SK-N-SH (cell line): ENCODE data around the gene NEK10. TPM values are rescaled to one million over a fixed set of nuclear protein-coding genes. Genes with fewer than 3 reads are reported as not detected.

ENCODE experiments used
- CTCF ChIA-PET: fragments of 300-600, 350-600 bp; formaldehyde crosslinking; extraction: SDS; loops from one replicate; lab custom pipeline; 2021; lab: Yijun Ruan, JAX
- POLR2A ChIA-PET: fragments of 350-600 bp; sonication (Branson Sonifier 250); formaldehyde crosslinking; extraction: SDS; loops from one replicate; lab custom pipeline; 2020; ENCODE audit warnings: antibody characterized with exemption, inconsistent platforms; lab: Yijun Ruan, JAX
- DNase-seq: peaks from one replicate; pipeline ENCODE4 v3.0.0; 2012
- H2AFZ ChIP-seq: fragments of 200-600 bp; sonication (generic); 2 replicates; pipeline ENCODE4 v1.8.1; 2016; ENCODE audit warnings: antibody characterized with exemption, mild to moderate bottlenecking, low read depth
- H3F3A ChIP-seq: fragments of 200-600 bp; sonication (generic); replicated peaks from 2 replicates; pipeline ENCODE3; 2016; ENCODE audit warnings: antibody characterized with exemption, mild to moderate bottlenecking; ENCODE audit not compliant: insufficient read depth
- H3K27ac ChIP-seq, 2 experiments: fragments of 200-500 bp in 1 of 2; fragments of 200-600 bp in 1 of 2; sonication (Bioruptor generic) in 1 of 2; sonication (generic), shearing (Covaris generic) in 1 of 2; 2 replicates each; pipeline versions ENCODE4 v1.5.1 to v1.6.1; 2014 to 2016; ENCODE audit warnings: low read depth in 2 of 2, inconsistent platforms in 1 of 2, low read length in 1 of 2, mild to moderate bottlenecking in 1 of 2, mixed read lengths in 1 of 2
- H3K27me3 ChIP-seq: fragments of 200-600 bp; sonication (generic), shearing (Covaris generic); 2 replicates; pipeline ENCODE4 v1.6.1; 2016; ENCODE audit warnings: mixed run types; ENCODE audit not compliant: insufficient read depth
- H3K36me3 ChIP-seq, 2 experiments: fragments of 200-500 bp in 1 of 2; fragments of 200-600 bp in 1 of 2; sonication (Bioruptor generic) in 1 of 2; sonication (generic) in 1 of 2; replicated peaks in 1 of 2; 2 replicates each; pipeline versions ENCODE3 to v1.5.1; 2014 to 2016; ENCODE audit warnings: low read length in 1 of 2, mild to moderate bottlenecking in 1 of 2; ENCODE audit not compliant: insufficient read depth in 2 of 2, control insufficient read depth in 1 of 2
- H3K4me1 ChIP-seq, 2 experiments: fragments of 200-500 bp in 1 of 2; fragments of 200-600 bp in 1 of 2; sonication (Bioruptor generic) in 1 of 2; sonication (generic), shearing (Covaris generic) in 1 of 2; 2 replicates each; pipeline versions ENCODE4 v1.5.1 to v1.6.1; 2014 to 2016; ENCODE audit warnings: low read depth in 1 of 2, low read length in 1 of 2, mixed run types in 1 of 2; ENCODE audit not compliant: insufficient read depth in 2 of 2, control insufficient read depth in 1 of 2
- H3K4me2 ChIP-seq: fragments of 200-600 bp; sonication (generic), shearing (Covaris generic); 2 replicates; pipeline ENCODE4 v1.6.1; 2017; ENCODE audit warnings: mixed run types
- H3K4me3 ChIP-seq, 2 experiments: fragments of 200-500 bp in 1 of 2; fragments of 200-600 bp in 1 of 2; sonication (Bioruptor generic) in 1 of 2; sonication (generic), shearing (Covaris generic) in 1 of 2; 2 replicates each; pipeline versions ENCODE4 v1.5.1 to v1.8.1; 2014 to 2016; ENCODE audit warnings: low read depth in 2 of 2, inconsistent platforms in 1 of 2, low read length in 1 of 2, mild to moderate bottlenecking in 1 of 2, mixed read lengths in 1 of 2, moderate library complexity in 1 of 2
- H3K79me2 ChIP-seq: fragments of 200-600 bp; sonication (generic); 2 replicates; pipeline ENCODE4 v1.8.1; 2017; ENCODE audit warnings: mild to moderate bottlenecking; ENCODE audit not compliant: insufficient read depth
- H3K9ac ChIP-seq: fragments of 200-600 bp; sonication (generic); 2 replicates; pipeline ENCODE4 v1.6.1; 2017; ENCODE audit warnings: mixed run types
- H3K9me2 ChIP-seq: fragments of 200-600 bp; sonication (generic); 2 replicates; pipeline ENCODE4 v1.6.1; 2017; ENCODE audit warnings: mixed run types
- H3K9me3 ChIP-seq: fragments of 200-600 bp; sonication (generic); 2 replicates; pipeline ENCODE4 v1.6.1; 2017; ENCODE audit warnings: mixed run types, mild to moderate bottlenecking, moderate library complexity
- H4K20me1 ChIP-seq: fragments of 200-600 bp; sonication (generic); 2 replicates; pipeline ENCODE4 v1.6.1; 2017; ENCODE audit warnings: mild to moderate bottlenecking, mixed run types; ENCODE audit not compliant: insufficient read depth
- CHD2 ChIP-seq: fragments of 150-350 bp; IDR thresholded peaks from 2 replicates; pipeline ENCODE4 v1.6.1; 2018; ENCODE audit warnings: low read length; ENCODE audit not compliant: partially characterized antibody
- EP300 ChIP-seq, 2 experiments: IDR thresholded peaks; 2 replicates each; pipeline versions ENCODE4 v1.4.0 to v1.6.1; 2012; ENCODE audit warnings: borderline replicate concordance in 1 of 2, low read depth in 1 of 2, low read length in 1 of 2
- EZH2phosphoT487 ChIP-seq: fragments of 200-600 bp; sonication (generic); IDR thresholded peaks from 2 replicates; pipeline ENCODE4 v1.6.1; 2017; ENCODE audit warnings: low read depth, mixed run types, mild to moderate bottlenecking, antibody characterized with exemption, moderate library complexity, borderline replicate concordance
- FOSL2 ChIP-seq: IDR thresholded peaks from 2 replicates; pipeline ENCODE4 v1.4.0; 2012; ENCODE audit warnings: low read depth, mild to moderate bottlenecking, moderate library complexity, borderline replicate concordance
- FOXJ3 ChIP-seq: sonication (generic); formaldehyde crosslinking; IDR thresholded peaks from 2 replicates; pipeline ENCODE4 v1.5.1; 2020; ENCODE audit warnings: mild to moderate bottlenecking, missing genetic modification reagents
- GATA2 ChIP-seq: sonication (generic); formaldehyde crosslinking; IDR thresholded peaks from 2 replicates; pipeline ENCODE4 v1.5.0; 2020; ENCODE audit warnings: mild to moderate bottlenecking, missing genetic modification reagents
- JUND ChIP-seq: IDR thresholded peaks from 2 replicates; pipeline ENCODE4 v1.4.0; 2012
- MEF2A ChIP-seq: IDR thresholded peaks from 2 replicates; pipeline ENCODE4 v1.4.0; 2012; ENCODE audit warnings: low read depth, borderline replicate concordance
- NRF1 ChIP-seq: IDR thresholded peaks from 2 replicates; pipeline ENCODE4 v1.6.1; 2012; ENCODE audit warnings: low read depth, mild to moderate bottlenecking, low read length
- SIN3A ChIP-seq: IDR thresholded peaks from 2 replicates; pipeline ENCODE4 v1.6.1; 2012; ENCODE audit warnings: low read depth, mild to moderate bottlenecking, low read length, moderate library complexity, borderline replicate concordance
- TCF12 ChIP-seq: IDR thresholded peaks from 2 replicates; pipeline ENCODE4 v1.4.0; 2012
- WGBS: methylation state at CpG from one replicate; pipeline ENCODE4 v1.1.6; 2017; ENCODE audit warnings: low lambda C conversion rate; 5-methylcytosine and 5-hydroxymethylcytosine counted together
- polyA plus RNA-seq, 3 experiments: library from polyadenylated mRNA; depleted of rRNA; stranded (reverse); fragments of >200 nt; gene quantifications; 2 replicates each; pipeline ENCODE4 v1.2.3, GENCODE V29; 2012
- TF ChIP-seq, protein P1 (sequence below): IDR thresholded peaks from 2 replicates; pipeline ENCODE4 v1.4.0; 2012; ENCODE audit warnings: low read depth, borderline replicate concordance
- TF ChIP-seq, protein P2 (sequence below): fragments of 150-350 bp; IDR thresholded peaks from 2 replicates; pipeline ENCODE4 v1.6.1; 2016; ENCODE audit warnings: mild to moderate bottlenecking, low read depth, low read length
- TF ChIP-seq, protein P3 (sequence below): IDR thresholded peaks from 2 replicates; pipeline ENCODE4; 2012

Gene NEK10
- polyA plus RNA-seq, 1 of the 3 experiments (the other 2 are of a cell fraction): 1.0 TPM

DNA sequence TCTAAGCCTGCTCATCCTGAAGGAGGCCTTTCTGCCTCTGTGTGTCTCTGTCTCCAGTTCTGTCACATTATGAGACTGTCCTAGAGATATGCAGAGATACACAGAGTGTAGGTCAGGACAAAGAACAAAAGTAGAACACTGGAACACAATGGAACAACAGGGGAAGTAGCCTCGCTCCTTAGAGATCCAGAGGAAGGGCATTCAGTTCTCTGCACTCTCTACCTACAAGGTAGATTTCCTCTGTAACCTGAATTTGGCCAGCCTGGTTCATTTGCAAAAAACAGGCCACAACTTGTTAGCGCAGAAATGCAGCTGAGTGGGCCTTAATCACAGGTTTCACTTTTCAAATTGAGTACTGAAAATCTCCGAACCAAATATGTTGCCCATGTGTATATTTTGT is 19.4 kb downstream of the NEK10 start:
- Histone ChIP-seq H3K36me3 (no peaks in the 10 kb centered on the region), H3K79me2 (no peaks in the 10 kb centered on the region), H3K27me3 (no peaks in the 10 kb centered on the region), H3F3A (no peaks in the 10 kb centered on the region), H3K9ac (no peak overlapping the region), H4K20me1 (no peaks in the 10 kb centered on the region), H3K4me3 (no peak overlapping the region)
- POLR2A ChIA-PET: no interaction called here
- CTCF ChIA-PET: interaction anchor here (1.3 to 1.5 kb wide), 2 partner anchors 8 to 979 kb away, joined by 3 to 4 read pairs; no protein-coding TSS in a partner anchor
- DNase-seq: no peak
- TF ChIP-seq FOXJ3 (CRISPR knock-in tag): no peak
- TF ChIP-seq, all 33 proteins: peak for 0
- WGBS: 97% methylated on average over 3 of the region's 3 CpGs
- no peaks in the 10 kb centered on the region for H3K9me3 ChIP-seq
- no peaks in the 10 kb centered on the region for H3K9me2 ChIP-seq
- no peak overlapping the region; the same call in 1 of the 2 replicates for H3K4me2 ChIP-seq
- H3K4me1 ChIP-seq: no peaks in the 10 kb centered on the region; a peak in 1 of 4 replicates
- no peak overlapping the region for H3K27ac ChIP-seq
- H2AFZ ChIP-seq: 0 out of 2 replicates have a peak overlapping the region, but pooled peaks have one; percentile 54

DNA sequence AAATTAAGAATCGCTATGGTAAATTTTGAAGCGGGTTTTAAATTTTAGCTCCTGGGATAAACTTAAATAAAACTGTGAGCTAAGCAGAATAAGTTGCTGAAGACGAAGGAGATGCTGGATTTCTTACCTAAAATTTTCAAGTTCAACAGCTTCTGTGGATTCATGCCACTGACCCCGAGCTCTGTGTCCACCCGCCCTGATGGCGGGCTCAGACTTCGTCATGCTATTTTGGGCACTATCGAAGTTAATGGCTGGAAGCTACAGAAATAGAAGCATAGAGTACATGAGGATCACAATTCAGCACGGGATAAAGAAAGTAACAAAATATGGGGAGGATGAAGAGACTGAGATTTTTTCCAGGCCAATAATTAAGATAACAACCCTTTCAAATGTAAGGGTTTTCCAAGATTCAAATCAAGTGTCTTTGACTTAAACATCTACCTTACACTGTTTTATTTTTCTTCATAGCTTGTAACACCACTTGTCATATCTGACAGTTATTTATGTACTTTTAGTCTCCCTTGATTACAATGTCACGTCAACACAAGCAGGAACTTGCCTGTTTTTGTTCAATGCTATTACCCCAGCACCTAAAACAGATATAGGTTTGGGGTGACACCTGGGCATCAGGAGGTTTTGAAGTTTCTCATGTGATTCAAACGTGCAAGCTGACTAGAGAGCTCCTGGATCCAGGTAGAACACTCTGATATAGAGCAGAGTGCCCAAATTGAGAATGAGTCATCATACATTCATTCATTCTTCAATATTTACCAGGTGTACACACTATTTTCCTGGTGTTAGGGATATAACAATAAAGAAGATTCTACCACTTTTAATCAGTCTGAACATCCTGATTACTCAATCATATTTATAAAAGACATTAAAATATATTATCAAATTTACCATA is 23.0 kb downstream of the NEK10 start:
- no peak overlapping the region for H3K9ac ChIP-seq
- TF ChIP-seq SIN3A (no peak), CHD2 (no peak), JUND (no peak), FOSL2 (no peak), MEF2A (no peak), NRF1 (no peak), GATA2 (CRISPR knock-in tag) (no peak), TCF12 (no peak), EP300 (IDR thresholded peaks at IDR 0.05; ENCODE audit: borderline replicate concordance in 1 of 2, low read depth in 1 of 2, low read length in 1 of 2) (no peak), EZH2phosphoT487 (no peak), FOXJ3 (CRISPR knock-in tag) (no peak)
- TF ChIP-seq, protein P1, sequence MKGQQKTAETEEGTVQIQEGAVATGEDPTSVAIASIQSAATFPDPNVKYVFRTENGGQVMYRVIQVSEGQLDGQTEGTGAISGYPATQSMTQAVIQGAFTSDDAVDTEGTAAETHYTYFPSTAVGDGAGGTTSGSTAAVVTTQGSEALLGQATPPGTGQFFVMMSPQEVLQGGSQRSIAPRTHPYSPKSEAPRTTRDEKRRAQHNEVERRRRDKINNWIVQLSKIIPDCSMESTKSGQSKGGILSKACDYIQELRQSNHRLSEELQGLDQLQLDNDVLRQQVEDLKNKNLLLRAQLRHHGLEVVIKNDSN: no peak
- TF ChIP-seq, protein P2, sequence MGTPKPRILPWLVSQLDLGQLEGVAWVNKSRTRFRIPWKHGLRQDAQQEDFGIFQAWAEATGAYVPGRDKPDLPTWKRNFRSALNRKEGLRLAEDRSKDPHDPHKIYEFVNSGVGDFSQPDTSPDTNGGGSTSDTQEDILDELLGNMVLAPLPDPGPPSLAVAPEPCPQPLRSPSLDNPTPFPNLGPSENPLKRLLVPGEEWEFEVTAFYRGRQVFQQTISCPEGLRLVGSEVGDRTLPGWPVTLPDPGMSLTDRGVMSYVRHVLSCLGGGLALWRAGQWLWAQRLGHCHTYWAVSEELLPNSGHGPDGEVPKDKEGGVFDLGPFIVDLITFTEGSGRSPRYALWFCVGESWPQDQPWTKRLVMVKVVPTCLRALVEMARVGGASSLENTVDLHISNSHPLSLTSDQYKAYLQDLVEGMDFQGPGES: no peak
- TF ChIP-seq, protein P3, sequence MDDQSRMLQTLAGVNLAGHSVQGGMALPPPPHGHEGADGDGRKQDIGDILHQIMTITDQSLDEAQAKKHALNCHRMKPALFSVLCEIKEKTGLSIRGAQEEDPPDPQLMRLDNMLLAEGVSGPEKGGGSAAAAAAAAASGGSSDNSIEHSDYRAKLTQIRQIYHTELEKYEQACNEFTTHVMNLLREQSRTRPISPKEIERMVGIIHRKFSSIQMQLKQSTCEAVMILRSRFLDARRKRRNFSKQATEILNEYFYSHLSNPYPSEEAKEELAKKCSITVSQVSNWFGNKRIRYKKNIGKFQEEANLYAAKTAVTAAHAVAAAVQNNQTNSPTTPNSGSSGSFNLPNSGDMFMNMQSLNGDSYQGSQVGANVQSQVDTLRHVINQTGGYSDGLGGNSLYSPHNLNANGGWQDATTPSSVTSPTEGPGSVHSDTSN: no peak
- WGBS: 82% methylated on average over 11 of the region's 11 CpGs
- H3K27me3 ChIP-seq: no peaks in the 10 kb centered on the region
- H3K27ac ChIP-seq: no peak overlapping the region
- H4K20me1 ChIP-seq: no peaks in the 10 kb centered on the region
- no peaks in the 10 kb centered on the region; a peak in 1 of 4 replicates for H3K4me1 ChIP-seq
- no peaks in the 10 kb centered on the region for H3K79me2 ChIP-seq
- no peaks in the 10 kb centered on the region for H3K9me3 ChIP-seq
- no peak for DNase-seq
- CTCF ChIA-PET: interaction anchor here (2.2 kb wide), 1 partner anchor 11 kb away, joined by 12 read pairs; no protein-coding TSS in a partner anchor
- H3K4me2 ChIP-seq: no peak overlapping the region
- POLR2A ChIA-PET: no interaction called here
- no peak overlapping the region for H3K4me3 ChIP-seq
- H3K36me3 ChIP-seq: no peaks in the 10 kb centered on the region
- no peaks in the 10 kb centered on the region for H3K9me2 ChIP-seq
- H3F3A ChIP-seq: no peaks in the 10 kb centered on the region
- no peak overlapping the region for H2AFZ ChIP-seq
